ENCODE data around the gene DUSP22.

The DUSP22 gene

GRCh38 chr6:378090-378957, 86.0 kb downstream of the DUSP22 start:
- H3F3A ChIP-seq (ENCODE audit: control insufficient read depth, insufficient read depth), result no peaks in the 10 kb centered on the region
- H3K27ac ChIP-seq (ENCODE audit: low read depth, low read length), result no peak overlapping the region
- no peak overlapping the region for H3K4me3 ChIP-seq (ENCODE audit: low read length)
- TF ChIP-seq, protein P1, sequence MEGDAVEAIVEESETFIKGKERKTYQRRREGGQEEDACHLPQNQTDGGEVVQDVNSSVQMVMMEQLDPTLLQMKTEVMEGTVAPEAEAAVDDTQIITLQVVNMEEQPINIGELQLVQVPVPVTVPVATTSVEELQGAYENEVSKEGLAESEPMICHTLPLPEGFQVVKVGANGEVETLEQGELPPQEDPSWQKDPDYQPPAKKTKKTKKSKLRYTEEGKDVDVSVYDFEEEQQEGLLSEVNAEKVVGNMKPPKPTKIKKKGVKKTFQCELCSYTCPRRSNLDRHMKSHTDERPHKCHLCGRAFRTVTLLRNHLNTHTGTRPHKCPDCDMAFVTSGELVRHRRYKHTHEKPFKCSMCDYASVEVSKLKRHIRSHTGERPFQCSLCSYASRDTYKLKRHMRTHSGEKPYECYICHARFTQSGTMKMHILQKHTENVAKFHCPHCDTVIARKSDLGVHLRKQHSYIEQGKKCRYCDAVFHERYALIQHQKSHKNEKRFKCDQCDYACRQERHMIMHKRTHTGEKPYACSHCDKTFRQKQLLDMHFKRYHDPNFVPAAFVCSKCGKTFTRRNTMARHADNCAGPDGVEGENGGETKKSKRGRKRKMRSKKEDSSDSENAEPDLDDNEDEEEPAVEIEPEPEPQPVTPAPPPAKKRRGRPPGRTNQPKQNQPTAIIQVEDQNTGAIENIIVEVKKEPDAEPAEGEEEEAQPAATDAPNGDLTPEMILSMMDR (IDR thresholded peaks at IDR 0.05; ENCODE audit: low read depth, low read length, poor library complexity, severe bottlenecking), result no peak
- no peaks in the 10 kb centered on the region for H4K20me1 ChIP-seq (ENCODE audit: control insufficient read depth, insufficient read depth, low read depth, low read length)
- H3K9me3 ChIP-seq (ENCODE audit: control insufficient read depth, insufficient read depth, low read length), result peaks cover 4% of the 10 kb centered on the region
- H3K36me3 ChIP-seq (ENCODE audit: control insufficient read depth, low read length), result no peaks in the 10 kb centered on the region
- H3K27me3 ChIP-seq (ENCODE audit: control insufficient read depth, low read length), result peaks cover 10% of the 10 kb centered on the region
- H3K4me1 ChIP-seq (ENCODE audit: control insufficient read depth, low read length), result peaks cover 13% of the 10 kb centered on the region
- no peaks in the 10 kb centered on the region for H3K79me2 ChIP-seq (ENCODE audit: control insufficient read depth, low read length)
- H3K4me2 ChIP-seq (ENCODE audit: low read length), result no peak overlapping the region
- H3K9me2 ChIP-seq (replicated peaks; ENCODE audit: control insufficient read depth, low read length), result no peaks in the 10 kb centered on the region

GRCh38 chr6:378958-379409, 86.7 kb downstream of the DUSP22 start:
- peaks cover 10% of the 10 kb centered on the region for H3K27me3 ChIP-seq (ENCODE audit: control insufficient read depth, low read length)

DNA sequence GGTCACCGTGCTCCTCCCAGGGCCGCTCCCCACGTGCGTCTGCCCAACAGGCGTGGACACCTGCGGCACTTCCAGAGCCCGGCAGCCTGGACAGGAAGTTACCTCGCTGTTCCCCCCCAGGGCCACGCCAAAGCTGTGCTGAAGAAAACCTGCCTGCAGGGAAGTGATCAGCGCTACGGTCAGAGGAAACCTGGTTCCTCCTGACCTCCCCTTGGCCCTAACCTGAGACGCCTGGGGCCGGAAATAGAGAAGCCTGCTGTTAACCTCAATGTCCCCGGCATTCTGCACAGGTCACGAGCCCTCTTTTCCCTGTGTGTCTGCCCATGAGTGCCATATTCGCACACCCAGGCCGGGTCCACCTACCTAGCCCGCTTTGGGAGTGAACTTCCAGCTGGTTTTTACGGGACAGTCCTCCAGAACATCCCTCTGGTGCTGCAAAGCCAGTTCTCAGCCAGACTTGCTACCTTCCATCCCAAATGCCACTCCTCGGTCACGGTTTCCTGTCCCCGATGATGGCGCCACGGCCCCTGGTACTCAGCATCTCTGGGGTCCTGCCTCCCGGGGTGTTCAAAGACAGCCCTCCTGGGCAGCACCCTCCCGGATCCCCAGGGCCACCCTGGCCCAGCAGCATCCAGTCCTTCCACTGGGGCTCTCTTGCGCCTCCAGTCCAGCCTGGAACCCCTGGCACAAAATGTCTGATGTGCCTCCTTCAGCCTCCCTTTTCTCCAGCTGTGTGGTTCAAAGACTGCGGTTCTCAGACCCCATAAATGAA, 87.3 kb downstream of the DUSP22 start:
- TF ChIP-seq, protein P1 (IDR thresholded peaks at IDR 0.05; ENCODE audit: low read depth, low read length, poor library complexity, severe bottlenecking), result no peak
- TF ChIP-seq EZH2phosphoT487 (IDR thresholded peaks at IDR 0.05; ENCODE audit: borderline replicate concordance, low read length), result no peak
- no peak overlapping the region for H3K27ac ChIP-seq (ENCODE audit: low read depth, low read length)
- no peaks in the 10 kb centered on the region for H3K9me2 ChIP-seq (replicated peaks; ENCODE audit: control insufficient read depth, low read length)
- peaks cover 13% of the 10 kb centered on the region for H3K4me1 ChIP-seq (ENCODE audit: control insufficient read depth, low read length)
- no peak overlapping the region for H3K4me2 ChIP-seq (ENCODE audit: low read length)
- H3K36me3 ChIP-seq (ENCODE audit: control insufficient read depth, low read length), result no peaks in the 10 kb centered on the region
- H4K20me1 ChIP-seq (ENCODE audit: control insufficient read depth, insufficient read depth, low read depth, low read length), result no peaks in the 10 kb centered on the region
- H3K4me3 ChIP-seq (ENCODE audit: low read length), result no peak overlapping the region
- no peaks in the 10 kb centered on the region for H3F3A ChIP-seq (ENCODE audit: control insufficient read depth, insufficient read depth)
- H3K9me3 ChIP-seq (ENCODE audit: control insufficient read depth, insufficient read depth, low read length), result no peaks in the 10 kb centered on the region; the same call in 1 of the 2 replicates
- H3K79me2 ChIP-seq (ENCODE audit: control insufficient read depth, low read length), result no peaks in the 10 kb centered on the region
- H3K27me3 ChIP-seq (ENCODE audit: control insufficient read depth, low read length), result peaks cover 10% of the 10 kb centered on the region

More at GRCh38 chr6:378958-379409, 86.7 kb downstream of the DUSP22 start:
- Histone ChIP-seq H3K4me2 (ENCODE audit: low read length) (no peak overlapping the region), H3K9me3 (ENCODE audit: control insufficient read depth, insufficient read depth, low read length) (peaks cover 1% of the 10 kb centered on the region), H3F3A (ENCODE audit: control insufficient read depth, insufficient read depth) (no peaks in the 10 kb centered on the region), H4K20me1 (ENCODE audit: control insufficient read depth, insufficient read depth, low read depth, low read length) (no peaks in the 10 kb centered on the region), H3K4me3 (ENCODE audit: low read length) (no peak overlapping the region), H3K4me1 (ENCODE audit: control insufficient read depth, low read length) (peaks cover 13% of the 10 kb centered on the region), H3K9me2 (replicated peaks; ENCODE audit: control insufficient read depth, low read length) (no peaks in the 10 kb centered on the region), H3K79me2 (ENCODE audit: control insufficient read depth, low read length) (no peaks in the 10 kb centered on the region), H3K27ac (ENCODE audit: low read depth, low read length) (no peak overlapping the region), H3K36me3 (ENCODE audit: control insufficient read depth, low read length) (no peaks in the 10 kb centered on the region)
- no peak for TF ChIP-seq EZH2phosphoT487 (IDR thresholded peaks at IDR 0.05; ENCODE audit: borderline replicate concordance, low read length)
- TF ChIP-seq, protein P1 (IDR thresholded peaks at IDR 0.05; ENCODE audit: low read depth, low read length, poor library complexity, severe bottlenecking), result no peak
